Activated CD4-positive, CD25-positive, alpha-beta regulatory T cell treated with anti-CD3 and anti-CD28 coated beads, Interleukin-2, amount 50 U/mL, for 72 hours (primary cell): ENCODE measurements around the gene ZNF592.

ENCODE experiments used
- DNase-seq: peaks from one replicate; pipeline ENCODE4 v3.0.0; 2021

The ZNF592 gene

GRCh38 chr15:84831613-84832012, 83.2 kb downstream of the ZNF592 start:
- no peak for DNase-seq

DNA sequence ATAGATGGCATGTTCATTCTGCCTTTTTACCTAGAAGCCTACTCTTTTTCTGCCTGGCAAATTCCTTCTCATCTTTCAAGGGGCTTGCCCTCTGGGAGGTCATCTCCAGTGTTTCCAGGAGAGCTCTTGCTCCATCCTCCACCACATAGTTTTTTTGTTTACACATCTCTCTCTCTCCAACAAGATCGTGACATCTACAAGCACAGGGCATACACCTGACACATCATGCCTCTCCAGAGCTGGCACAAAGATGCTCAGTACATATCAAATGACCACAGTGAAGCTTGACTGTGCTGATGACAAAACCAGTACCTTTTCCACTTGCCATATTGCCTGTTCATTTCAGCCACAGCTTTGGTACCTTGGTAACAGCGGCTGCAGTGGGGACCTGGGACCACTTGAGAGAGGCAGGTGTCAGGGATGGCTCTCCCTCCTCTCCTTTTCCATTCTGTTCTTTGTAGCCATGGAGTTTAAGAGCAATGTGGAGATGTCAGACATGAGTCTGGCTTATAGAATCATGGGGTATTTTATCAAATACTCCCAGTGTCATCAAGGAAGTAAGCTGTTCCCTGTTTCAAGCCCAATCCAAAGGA, 84.2 kb downstream of the ZNF592 start:
- DNase-seq, result no peak

DNA sequence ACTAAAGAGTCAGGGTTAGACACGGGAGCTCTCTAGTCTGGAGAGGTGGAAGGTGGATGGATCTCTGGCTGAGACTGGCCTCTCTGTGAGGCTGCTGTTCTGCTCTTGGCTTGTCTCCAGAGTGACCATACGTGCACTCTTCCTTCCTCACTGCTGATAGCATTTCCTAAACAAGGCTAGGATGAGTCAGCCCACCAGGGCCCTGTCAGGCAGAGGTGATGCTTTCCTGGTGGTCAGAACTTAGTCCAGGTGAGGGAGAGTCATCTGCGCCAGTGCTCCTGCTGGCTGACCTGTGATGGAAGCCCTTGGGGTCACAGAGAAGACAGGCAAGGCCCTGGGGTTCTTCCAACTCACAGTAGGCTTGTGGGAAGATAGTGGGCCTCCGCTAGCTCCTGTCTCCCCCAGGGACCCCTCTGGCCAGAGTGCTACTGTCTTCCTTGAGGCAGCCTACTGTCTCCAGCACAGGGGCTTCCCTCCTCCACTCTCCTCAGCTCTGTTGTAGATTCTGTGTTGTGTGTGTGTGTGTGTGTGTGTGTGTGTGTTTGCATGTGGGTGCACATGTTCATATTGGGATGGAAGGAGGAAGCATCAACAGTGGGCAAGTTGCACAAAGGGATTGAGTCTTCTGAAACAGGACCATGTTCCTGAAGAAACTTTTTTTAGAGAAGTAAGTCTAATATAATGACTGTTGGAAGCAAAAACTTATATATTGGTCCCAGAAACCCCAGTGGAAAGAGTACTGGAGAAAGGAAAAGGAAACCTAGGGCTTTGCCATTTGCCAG, 85.2 kb downstream of the ZNF592 start:
- no peak for DNase-seq

- no peak for DNase-seq
These were observed 86.0 kb downstream of the ZNF592 start for GRCh38 chr15:84834229-84834955.

GRCh38 chr15:84834969-84835368, 86.6 kb downstream of the ZNF592 start:
- no peak for DNase-seq

- no peak for DNase-seq
These were observed 87.4 kb downstream of the ZNF592 start for GRCh38 chr15:84835661-84836337.

- DNase-seq, result no peak
These were observed 88.5 kb downstream of the ZNF592 start for GRCh38 chr15:84836844-84837243.

- no peak for DNase-seq
These were observed 91.3 kb downstream of the ZNF592 start for GRCh38 chr15:84839714-84840113.

DNA sequence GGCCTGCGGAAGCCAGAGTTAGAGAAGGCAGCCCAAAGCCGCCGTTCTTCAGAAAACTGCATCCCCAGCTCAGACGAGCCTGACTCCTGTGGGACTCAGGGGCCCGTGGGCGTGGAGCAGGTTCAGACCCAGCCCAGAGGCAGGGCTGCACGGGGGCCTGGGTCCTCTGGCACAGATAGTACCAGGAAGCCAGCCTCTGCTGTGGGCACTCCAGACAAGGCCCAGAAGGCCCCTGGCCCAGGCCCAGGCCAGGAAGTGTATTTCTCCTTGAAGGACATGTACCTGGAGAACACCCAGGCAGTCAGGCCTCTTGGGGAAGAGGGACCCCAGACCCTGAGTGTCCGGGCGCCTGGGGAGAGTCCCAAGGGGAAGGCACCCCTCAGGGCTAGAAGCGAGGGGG, 91.9 kb downstream of the ZNF592 start:
- no peak for DNase-seq

DNA sequence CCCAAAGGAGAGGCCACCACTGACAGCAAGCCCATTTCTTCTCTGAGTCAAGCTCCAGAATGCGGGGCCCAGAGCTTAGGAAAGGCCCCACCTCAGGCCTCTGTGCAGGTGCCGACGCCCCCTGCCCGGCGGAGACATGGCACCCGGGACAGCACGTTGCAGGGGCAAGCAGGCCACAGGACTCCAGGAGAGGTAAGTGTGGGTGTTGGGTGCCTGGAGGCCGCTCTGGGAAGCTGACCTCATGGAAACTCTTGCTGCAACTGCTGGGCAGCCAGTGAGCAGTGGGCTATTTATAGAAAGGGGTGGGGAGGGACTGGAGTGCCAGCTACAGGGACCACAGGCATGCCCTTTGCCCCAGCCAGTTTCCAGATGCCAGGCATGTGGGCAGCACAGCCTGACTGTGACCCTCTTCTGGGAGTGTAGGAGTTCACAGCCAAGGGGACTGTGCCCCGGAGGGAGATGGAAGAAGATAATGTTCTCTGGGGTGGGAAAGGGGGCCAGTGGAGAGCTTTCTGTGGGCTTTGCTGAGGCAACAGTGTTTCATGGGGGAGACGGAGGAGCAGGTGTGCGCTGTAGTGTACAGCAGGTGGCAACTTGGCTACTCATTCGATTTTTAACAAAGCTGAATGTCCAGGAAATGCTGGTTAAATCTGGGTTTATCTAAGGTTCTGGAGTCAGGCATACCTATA, 92.5 kb downstream of the ZNF592 start:
- no peak for DNase-seq

GRCh38 chr15:84842781-84843180, 94.4 kb downstream of the ZNF592 start:
- no peak for DNase-seq

- no peak for DNase-seq
These were observed 96.6 kb downstream of the ZNF592 start for GRCh38 chr15:84844964-84845363.

- DNase-seq, result peak; percentile 46
These were observed 97.2 kb downstream of the ZNF592 start for GRCh38 chr15:84845631-84846030.

- DNase-seq, result no peak
These were observed 97.9 kb downstream of the ZNF592 start for GRCh38 chr15:84846269-84846668.

- DNase-seq, result no peak
These were observed 99.0 kb downstream of the ZNF592 start for GRCh38 chr15:84847382-84847781.

- DNase-seq, result no peak
These were observed 103.8 kb downstream of the ZNF592 start for GRCh38 chr15:84852212-84852611.

- DNase-seq, result no peak
These were observed 106.7 kb downstream of the ZNF592 start for GRCh38 chr15:84855136-84855535.

GRCh38 chr15:84855765-84856164, 107.4 kb downstream of the ZNF592 start:
- no peak for DNase-seq
